Pons (tissue), 1 donor: ENCODE results near the gene ENO1.

ENCODE experiments used
- DNase-seq: peaks from one replicate; pipeline ENCODE4 v3.0.0-alpha.2; 2016; ENCODE audit warnings: low spot score

ENO1 gene

GRCh38 chr1:8813016-8813763 is 65.3 kb downstream of the ENO1 start:
- DNase-seq: peak; percentile 25

- no peak for DNase-seq
Observed at GRCh38 chr1:8812081-8812480, 66.4 kb downstream of the ENO1 start.
